OCI-LY3 (cell line): ENCODE results near the gene NPB.

Experiments
- EZH2phosphoT487 ChIP-seq: fragments of 200-600 bp; shearing (Covaris generic); IDR thresholded peaks from 2 replicates; pipeline ENCODE4 v1.6.1; 2018; ENCODE audit warnings: antibody characterized with exemption, mixed run types, low read depth
- TF ChIP-seq, protein P1 (sequence below): fragments of 200-600, 300-600 bp; sonication (generic); IDR thresholded peaks from 2 replicates; pipeline ENCODE4 v1.5.1; 2014; ENCODE audit warnings: antibody characterized with exemption, low read length, low read depth

DNA sequence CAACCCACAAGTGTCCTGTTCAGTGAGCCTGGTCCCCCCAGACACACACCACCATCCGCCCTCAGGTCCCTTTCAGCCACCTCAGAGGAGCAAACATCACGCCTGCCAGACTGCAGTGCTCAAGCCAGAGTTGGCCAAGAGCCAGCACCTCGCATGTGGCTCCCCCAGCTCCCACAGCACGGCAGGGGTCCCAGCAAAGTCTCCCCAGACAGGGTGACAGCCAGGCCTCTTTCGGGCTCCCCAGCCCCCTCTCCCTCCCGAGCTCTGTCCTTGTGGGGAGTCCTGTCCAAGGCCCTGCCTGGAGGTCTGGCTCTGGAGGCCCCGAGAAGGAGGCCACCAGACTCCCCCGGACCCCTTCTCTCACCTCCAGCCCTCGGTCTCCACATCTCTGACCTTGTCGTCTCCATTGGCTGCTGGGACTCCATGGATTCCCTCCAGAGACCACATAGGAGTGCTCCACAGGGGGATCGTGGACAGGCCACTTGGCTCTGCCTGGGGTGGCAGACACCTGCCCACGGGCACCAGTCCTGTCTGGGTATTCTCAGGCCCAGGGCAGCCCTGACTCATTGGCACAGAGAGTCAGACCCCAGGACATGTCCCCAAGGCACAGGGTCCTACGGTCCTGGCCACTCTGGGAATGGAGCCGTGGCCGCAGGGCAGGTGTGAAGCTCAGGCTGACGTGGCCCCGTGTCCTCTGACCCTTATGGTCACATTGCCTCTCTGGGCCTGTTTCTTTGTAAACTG is 46.8 kb downstream of the NPB start:
- TF ChIP-seq, protein P1, sequence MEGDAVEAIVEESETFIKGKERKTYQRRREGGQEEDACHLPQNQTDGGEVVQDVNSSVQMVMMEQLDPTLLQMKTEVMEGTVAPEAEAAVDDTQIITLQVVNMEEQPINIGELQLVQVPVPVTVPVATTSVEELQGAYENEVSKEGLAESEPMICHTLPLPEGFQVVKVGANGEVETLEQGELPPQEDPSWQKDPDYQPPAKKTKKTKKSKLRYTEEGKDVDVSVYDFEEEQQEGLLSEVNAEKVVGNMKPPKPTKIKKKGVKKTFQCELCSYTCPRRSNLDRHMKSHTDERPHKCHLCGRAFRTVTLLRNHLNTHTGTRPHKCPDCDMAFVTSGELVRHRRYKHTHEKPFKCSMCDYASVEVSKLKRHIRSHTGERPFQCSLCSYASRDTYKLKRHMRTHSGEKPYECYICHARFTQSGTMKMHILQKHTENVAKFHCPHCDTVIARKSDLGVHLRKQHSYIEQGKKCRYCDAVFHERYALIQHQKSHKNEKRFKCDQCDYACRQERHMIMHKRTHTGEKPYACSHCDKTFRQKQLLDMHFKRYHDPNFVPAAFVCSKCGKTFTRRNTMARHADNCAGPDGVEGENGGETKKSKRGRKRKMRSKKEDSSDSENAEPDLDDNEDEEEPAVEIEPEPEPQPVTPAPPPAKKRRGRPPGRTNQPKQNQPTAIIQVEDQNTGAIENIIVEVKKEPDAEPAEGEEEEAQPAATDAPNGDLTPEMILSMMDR: no peak
- no peak for TF ChIP-seq EZH2phosphoT487
